Renal cortical epithelial cell (primary cell): Measurements from ENCODE around the gene CWC22. TPM values are rescaled to one million over a fixed set of nuclear protein-coding genes. Genes with fewer than 3 reads are reported as not detected.
"Not testable (repeated sequence)": the region's sequence is repeated elsewhere in the genome, so short reads cannot be mapped to it uniquely, and the experiment has no call there.

Experiments used
- DNase-seq: peaks from one replicate; pipeline ENCODE4 v3.0.0-alpha.2; 2011; ENCODE audit warnings: low read depth
- total RNA-seq: library from RNA; depleted of rRNA; stranded (reverse); fragments of >200 nt; gene quantifications from 2 replicates; pipeline ENCODE4 v1.2.3, GENCODE V29; 2014

Gene CWC22
- total RNA-seq, 1 donor from 2014 or later: 25.9 TPM

GRCh38 chr2:179951680-179952079 is 55.4 kb downstream of the CWC22 start:
- no peak for DNase-seq

- DNase-seq: no peak
These were observed 56.7 kb downstream of the CWC22 start for GRCh38 chr2:179950391-179950790.

- DNase-seq: no peak
These were observed 57.7 kb downstream of the CWC22 start for GRCh38 chr2:179949438-179949837.

- no peak for DNase-seq
These were observed 59.0 kb downstream of the CWC22 start for GRCh38 chr2:179948058-179948457.

GRCh38 chr2:179946810-179947615 is 60.1 kb downstream of the CWC22 start:
- no peak for DNase-seq

GRCh38 chr2:179946346-179946745 is 60.8 kb downstream of the CWC22 start:
- no peak for DNase-seq

- DNase-seq: no peak
These were observed 67.8 kb downstream of the CWC22 start for GRCh38 chr2:179939259-179939658.

- no peak for DNase-seq
These were observed 69.1 kb downstream of the CWC22 start for GRCh38 chr2:179938026-179938425.

GRCh38 chr2:179936654-179937053 is 70.4 kb downstream of the CWC22 start:
- DNase-seq: peak; percentile 38

GRCh38 chr2:179936141-179936540 is 71.0 kb downstream of the CWC22 start:
- no peak for DNase-seq

- no peak for DNase-seq
These were observed 74.3 kb downstream of the CWC22 start for GRCh38 chr2:179932786-179933185.

GRCh38 chr2:179931502-179931901 is 75.6 kb downstream of the CWC22 start:
- no peak for DNase-seq

GRCh38 chr2:179929997-179930396 is 77.1 kb downstream of the CWC22 start:
- DNase-seq: not testable (repeated sequence)

- DNase-seq: no peak
These were observed 80.1 kb downstream of the CWC22 start for GRCh38 chr2:179927041-179927440.

- DNase-seq: peak; percentile 2
These were observed 81.4 kb downstream of the CWC22 start for GRCh38 chr2:179925713-179926112.

GRCh38 chr2:179917272-179917671 is 89.8 kb downstream of the CWC22 start:
- peak; percentile 71 for DNase-seq

GRCh38 chr2:179915395-179915992 is 91.6 kb downstream of the CWC22 start:
- DNase-seq: no peak

- DNase-seq: no peak
These were observed 93.3 kb downstream of the CWC22 start for GRCh38 chr2:179913809-179914208.

GRCh38 chr2:179911569-179911968 is 95.5 kb downstream of the CWC22 start:
- no peak for DNase-seq

- no peak for DNase-seq
These were observed 96.4 kb downstream of the CWC22 start for GRCh38 chr2:179910735-179911113.

GRCh38 chr2:179909845-179910734 is 97.0 kb downstream of the CWC22 start:
- DNase-seq: no peak

GRCh38 chr2:179900655-179901054 is 106.4 kb downstream of the CWC22 start:
- no peak for DNase-seq
